GM18502 (cell line): ENCODE measurements around the gene ABCB11.
"Not testable (repeated sequence)": the region's sequence is repeated elsewhere in the genome, so short reads cannot be mapped to it uniquely, and the experiment has no call there.

Source experiments
- ATAC-seq: cut with Tn5 transposase; IDR thresholded peaks from one replicate; pipeline ENCODE4 v1.9.1; 2021; ENCODE audit warnings: mild to moderate bottlenecking; ENCODE audit not compliant: unreplicated experiment, poor library complexity

Gene ABCB11

GRCh38 chr2:168941297-168941696 lies 89.8 kb downstream of the ABCB11 start:
- no peak for ATAC-seq

DNA sequence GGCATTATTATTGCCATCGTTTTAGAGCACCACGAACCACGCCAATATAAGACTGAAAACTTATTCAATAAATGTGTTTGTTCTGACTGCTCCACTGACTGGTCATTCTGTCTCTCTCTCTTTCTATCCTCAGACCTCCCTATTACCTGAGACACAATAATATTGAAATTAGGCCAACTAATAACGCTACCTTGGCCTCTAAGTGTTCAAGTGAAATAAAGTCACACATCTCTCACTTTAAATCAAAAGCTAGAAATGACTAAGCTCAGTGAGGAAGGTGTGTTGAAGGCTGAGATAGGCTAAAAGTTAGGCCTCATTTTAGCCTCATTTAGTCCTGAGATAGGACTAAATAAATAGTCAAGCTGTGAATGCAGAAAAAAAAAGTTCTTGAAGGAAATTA lies 91.2 kb downstream of the ABCB11 start:
- peak; percentile 74 for ATAC-seq

DNA sequence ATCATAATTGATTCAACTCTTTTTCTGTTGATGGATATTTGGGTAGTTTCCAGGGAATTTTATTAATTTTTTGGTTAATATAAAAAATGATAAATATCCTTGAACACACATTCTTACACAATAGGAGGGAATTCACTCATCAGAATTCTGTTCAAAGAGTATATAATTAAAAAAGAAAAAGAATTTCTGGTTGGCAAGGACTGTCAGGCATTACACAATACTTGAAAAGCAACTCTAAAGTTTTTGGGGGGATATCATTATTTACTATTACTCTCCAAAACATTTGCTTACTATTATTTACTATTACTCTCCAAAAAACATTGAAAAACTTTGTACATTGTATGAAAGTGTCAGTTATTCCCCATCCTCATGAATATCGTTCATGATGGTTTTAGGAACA lies 92.1 kb downstream of the ABCB11 start:
- no peak for ATAC-seq

GRCh38 chr2:168935810-168936581 lies 95.1 kb downstream of the ABCB11 start:
- ATAC-seq = no peak

DNA sequence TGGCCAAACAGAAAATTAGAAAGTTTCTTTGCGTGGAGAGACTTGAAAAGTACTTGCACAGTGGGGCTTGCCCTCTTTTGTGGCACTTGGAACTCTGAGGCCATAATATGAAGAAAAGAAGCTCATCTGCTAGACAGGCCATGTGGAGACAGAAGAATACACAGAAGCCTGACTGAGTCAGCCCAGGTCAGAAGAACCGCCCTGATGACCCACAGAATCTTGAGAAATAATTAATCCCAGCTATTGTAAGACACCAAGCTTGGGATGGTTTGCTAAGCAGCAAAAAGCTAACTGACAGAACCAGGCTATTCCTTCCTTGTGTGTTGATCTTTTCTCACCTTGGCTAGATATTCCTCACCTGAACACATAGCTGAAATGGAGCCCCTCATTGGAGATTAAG lies 96.3 kb downstream of the ABCB11 start:
- ATAC-seq = no peak

- not testable (repeated sequence) for ATAC-seq
Measured at GRCh38 chr2:168932174-168932573, 99.0 kb downstream of the ABCB11 start.

DNA sequence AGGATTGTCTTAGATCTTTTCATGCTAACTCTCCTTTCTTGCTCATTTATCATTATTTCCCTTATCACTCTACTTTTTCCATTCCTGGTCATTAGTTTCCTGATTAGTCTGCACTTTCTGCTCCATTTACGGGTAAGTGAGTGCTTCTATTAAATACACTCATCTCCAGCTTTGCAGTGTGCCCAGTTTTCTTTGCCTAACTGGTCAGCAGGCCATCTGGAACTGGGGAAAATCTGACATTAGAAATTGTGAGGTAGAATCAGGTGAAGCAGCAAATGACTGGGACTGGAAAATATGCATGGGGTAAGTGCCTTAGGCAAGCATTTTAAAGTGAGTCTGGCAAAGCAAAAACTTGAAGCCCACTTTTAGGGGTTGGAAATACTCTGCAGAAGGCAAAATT lies 100.9 kb downstream of the ABCB11 start:
- ATAC-seq = no peak

DNA sequence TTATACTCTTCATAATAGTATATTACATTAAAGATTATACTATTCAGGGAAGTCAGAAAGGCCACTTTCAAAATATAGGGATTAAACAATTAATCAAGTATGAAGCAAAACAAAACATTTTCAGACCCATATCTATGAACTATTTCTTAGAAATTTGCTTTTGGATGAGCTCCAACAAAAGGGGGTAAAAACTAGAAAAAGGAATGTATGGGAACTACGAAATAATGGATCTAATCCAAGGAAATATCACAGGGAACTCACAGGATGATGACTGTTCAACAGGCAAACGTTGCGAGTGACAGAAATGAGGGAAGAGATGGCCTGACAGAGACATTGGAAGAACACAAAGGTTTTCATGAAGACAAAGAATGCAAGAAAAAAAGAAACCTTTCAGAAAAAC lies 102.1 kb downstream of the ABCB11 start:
- no peak for ATAC-seq

DNA sequence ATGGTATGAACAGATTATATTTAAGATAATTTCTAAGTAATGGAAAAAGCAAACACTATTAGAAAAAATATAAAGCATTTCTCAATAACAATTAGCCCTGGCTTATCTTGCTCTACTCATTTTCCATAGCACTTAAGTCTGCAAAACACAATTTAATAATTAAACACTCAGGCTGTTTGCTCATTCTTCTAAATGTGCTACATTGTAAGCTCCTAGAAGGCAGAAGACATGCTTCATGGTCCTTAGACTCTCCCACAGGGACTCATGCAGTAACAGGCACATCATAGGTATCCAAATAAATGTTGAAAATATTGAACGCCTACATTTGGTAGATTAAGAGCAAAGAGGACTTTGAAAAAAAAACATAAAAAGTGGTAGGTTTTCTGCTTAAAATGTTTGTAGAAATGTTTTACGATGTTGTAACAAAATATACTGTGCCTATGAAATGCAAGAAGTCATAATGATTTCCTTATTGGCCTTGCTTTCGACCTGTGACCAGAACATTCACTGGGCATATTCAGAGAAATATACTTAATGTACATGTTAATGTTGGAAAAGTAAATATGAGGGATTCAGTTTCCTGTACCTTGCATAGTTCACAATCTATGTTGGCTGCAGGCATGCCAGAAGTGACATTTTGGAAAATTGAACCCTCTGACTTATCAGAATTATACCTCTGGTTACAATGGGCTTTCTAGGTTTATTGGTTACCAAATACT lies 102.9 kb downstream of the ABCB11 start:
- no peak for ATAC-seq

- ATAC-seq = no peak
Measured at GRCh38 chr2:168926621-168927386, 104.3 kb downstream of the ABCB11 start.

GRCh38 chr2:168920504-168921157 lies 110.5 kb downstream of the ABCB11 start:
- ATAC-seq = no peak

DNA sequence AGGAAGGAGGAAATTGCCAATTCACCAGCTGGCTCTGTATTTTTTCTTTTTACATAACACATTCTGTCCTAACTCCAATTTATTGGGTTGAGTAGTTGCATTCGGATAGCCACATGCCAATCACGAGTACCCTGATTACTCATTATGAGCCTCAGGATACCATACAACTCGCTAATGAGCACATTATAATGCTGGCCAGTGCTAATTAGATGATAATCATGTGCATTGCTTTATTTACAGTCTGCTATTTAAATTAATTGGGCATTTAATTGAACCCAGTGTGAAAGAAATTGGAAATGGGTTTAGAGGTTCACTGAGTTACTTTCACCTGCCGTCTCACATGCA lies 114.8 kb downstream of the ABCB11 start:
- no peak for ATAC-seq

GRCh38 chr2:168915441-168916330 lies 115.4 kb downstream of the ABCB11 start:
- ATAC-seq = no peak

DNA sequence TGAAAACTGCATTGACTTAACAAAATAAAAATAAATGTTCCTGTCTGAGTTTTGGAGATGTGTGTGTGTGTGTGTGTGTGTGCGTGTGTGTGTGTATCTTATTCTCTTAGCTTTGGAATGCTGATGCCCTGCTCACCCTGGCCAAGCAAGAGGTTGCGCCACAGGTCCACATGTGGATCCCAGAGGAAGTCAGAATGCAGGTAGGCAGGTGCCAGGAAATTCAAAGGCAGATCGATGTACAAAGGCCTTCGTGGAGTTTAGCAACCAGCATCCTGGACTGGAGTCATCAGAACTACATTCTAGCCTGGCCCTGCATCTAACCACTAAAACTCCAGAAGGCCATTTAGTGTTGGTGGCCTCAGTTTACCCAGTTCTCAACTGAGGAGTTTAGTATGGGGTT lies 117.6 kb downstream of the ABCB11 start:
- ATAC-seq = no peak

GRCh38 chr2:168912901-168913369 lies 118.2 kb downstream of the ABCB11 start:
- no peak for ATAC-seq

GRCh38 chr2:168912466-168912865 lies 118.7 kb downstream of the ABCB11 start:
- ATAC-seq = no peak

DNA sequence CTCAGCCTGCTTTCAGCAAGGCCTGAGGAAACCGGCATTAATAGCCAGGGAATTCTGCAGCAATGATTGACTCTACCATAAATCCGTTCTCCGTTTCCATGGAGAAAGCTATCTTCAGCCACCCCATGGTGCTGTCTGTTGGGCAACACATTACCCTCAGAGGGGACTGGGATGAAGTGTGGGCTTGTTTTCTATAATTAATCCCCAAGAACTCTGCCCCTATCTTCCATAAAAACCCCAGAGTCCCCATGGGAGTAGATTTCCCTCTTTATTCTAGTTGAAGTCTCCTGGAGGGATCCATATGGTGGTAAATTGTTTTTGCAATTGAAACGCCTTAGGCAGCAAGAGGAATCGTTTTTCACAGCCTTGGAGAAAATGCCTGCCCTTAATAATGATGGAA lies 120.8 kb downstream of the ABCB11 start:
- ATAC-seq = no peak

- ATAC-seq = no peak
Measured at GRCh38 chr2:168907940-168908662, 123.0 kb downstream of the ABCB11 start.

GRCh38 chr2:168904358-168904757 lies 126.8 kb downstream of the ABCB11 start:
- no peak for ATAC-seq
